ENCODE data around the gene CHTOP.
A peak's percentile ranks its signal among the peaks of the same experiment; 100 is the strongest.

- TF ChIP-seq CTCF (IDR thresholded peaks at IDR 0.05) (no peak), POLR2A (IDR thresholded peaks at IDR 0.05) (peak; percentile 86)
These were observed 21.0 kb upstream of the CHTOP start, which contains the start of gene S100A16 for GRCh38 chr1:153612755-153613331.

Data from right lobe of liver (tissue), 4 donors.